Parathyroid adenoma (tissue), 2 donors: ENCODE measurements around the gene SH3BP4.

ENCODE experiments used
- H2AFZ ChIP-seq: fragments of 300-600 bp; sonication (generic); one replicate; pipeline ENCODE4 v1.7.0; 2017; ENCODE audit warnings: antibody characterized with exemption, mild to moderate bottlenecking
- H3K27ac ChIP-seq: fragments of 300-600 bp; sonication (generic); one replicate; pipeline ENCODE4 v1.7.0; 2017
- H3K27me3 ChIP-seq: fragments of 300-600 bp; sonication (generic); one replicate; pipeline ENCODE4 v1.7.0; 2017; ENCODE audit warnings: low read length; ENCODE audit not compliant: control insufficient read depth, insufficient read depth
- H3K36me3 ChIP-seq: fragments of 300-600 bp; sonication (generic); one replicate; pipeline ENCODE4 v1.7.0; 2017; ENCODE audit warnings: low read length; ENCODE audit not compliant: control insufficient read depth, insufficient read depth
- H3K4me1 ChIP-seq: fragments of 300-600 bp; sonication (generic); one replicate; pipeline ENCODE4 v1.7.0; 2017; ENCODE audit warnings: control low read depth
- H3K4me2 ChIP-seq: fragments of 300-600 bp; sonication (generic); one replicate; pipeline ENCODE4 v1.7.0; 2017; ENCODE audit warnings: low read length
- H3K4me3 ChIP-seq: fragments of 300-600 bp; sonication (generic); one replicate; pipeline ENCODE4 v1.7.0; 2017; ENCODE audit warnings: low read depth, low read length
- H3K79me2 ChIP-seq: fragments of 300-600 bp; sonication (generic); one replicate; pipeline ENCODE4 v1.7.0; 2017; ENCODE audit warnings: control low read depth
- H3K9ac ChIP-seq: fragments of 300-600 bp; sonication (generic); one replicate; pipeline ENCODE4 v1.7.0; 2017; ENCODE audit warnings: mild to moderate bottlenecking
- H3K9me3 ChIP-seq: fragments of 300-600 bp; sonication (generic); one replicate; pipeline ENCODE4 v1.7.0; 2017; ENCODE audit warnings: low read length; ENCODE audit not compliant: control insufficient read depth
- TF ChIP-seq, protein P1 (sequence below): fragments of 300-600 bp; sonication (generic); IDR thresholded peaks from one replicate; pipeline ENCODE4 v1.7.0; 2017; ENCODE audit warnings: antibody characterized with exemption, mild to moderate bottlenecking
- donor health status: primary hyperparathyroidism.

The SH3BP4 gene

GRCh38 chr2:235024931-235025773, 73.3 kb downstream of the SH3BP4 start:
- H3K9ac ChIP-seq, result no peak overlapping the region
- no peaks in the 10 kb centered on the region for H3K27me3 ChIP-seq
- H3K79me2 ChIP-seq, result no peaks in the 10 kb centered on the region
- H2AFZ ChIP-seq, result no peak overlapping the region
- H3K4me3 ChIP-seq, result no peak overlapping the region
- TF ChIP-seq, protein P1, sequence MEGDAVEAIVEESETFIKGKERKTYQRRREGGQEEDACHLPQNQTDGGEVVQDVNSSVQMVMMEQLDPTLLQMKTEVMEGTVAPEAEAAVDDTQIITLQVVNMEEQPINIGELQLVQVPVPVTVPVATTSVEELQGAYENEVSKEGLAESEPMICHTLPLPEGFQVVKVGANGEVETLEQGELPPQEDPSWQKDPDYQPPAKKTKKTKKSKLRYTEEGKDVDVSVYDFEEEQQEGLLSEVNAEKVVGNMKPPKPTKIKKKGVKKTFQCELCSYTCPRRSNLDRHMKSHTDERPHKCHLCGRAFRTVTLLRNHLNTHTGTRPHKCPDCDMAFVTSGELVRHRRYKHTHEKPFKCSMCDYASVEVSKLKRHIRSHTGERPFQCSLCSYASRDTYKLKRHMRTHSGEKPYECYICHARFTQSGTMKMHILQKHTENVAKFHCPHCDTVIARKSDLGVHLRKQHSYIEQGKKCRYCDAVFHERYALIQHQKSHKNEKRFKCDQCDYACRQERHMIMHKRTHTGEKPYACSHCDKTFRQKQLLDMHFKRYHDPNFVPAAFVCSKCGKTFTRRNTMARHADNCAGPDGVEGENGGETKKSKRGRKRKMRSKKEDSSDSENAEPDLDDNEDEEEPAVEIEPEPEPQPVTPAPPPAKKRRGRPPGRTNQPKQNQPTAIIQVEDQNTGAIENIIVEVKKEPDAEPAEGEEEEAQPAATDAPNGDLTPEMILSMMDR, result no peak
- H3K9me3 ChIP-seq, result no peaks in the 10 kb centered on the region
- H3K4me1 ChIP-seq, result no peaks in the 10 kb centered on the region
- no peak overlapping the region for H3K4me2 ChIP-seq
- no peak overlapping the region for H3K27ac ChIP-seq
- H3K36me3 ChIP-seq, result no peaks in the 10 kb centered on the region

GRCh38 chr2:235025800-235026536, 74.2 kb downstream of the SH3BP4 start:
- no peaks in the 10 kb centered on the region for H3K79me2 ChIP-seq
- no peak overlapping the region for H3K4me3 ChIP-seq
- H3K4me2 ChIP-seq, result no peak overlapping the region
- no peaks in the 10 kb centered on the region for H3K27me3 ChIP-seq
- H2AFZ ChIP-seq, result no peak overlapping the region
- H3K27ac ChIP-seq, result no peak overlapping the region
- no peaks in the 10 kb centered on the region for H3K36me3 ChIP-seq
- no peaks in the 10 kb centered on the region for H3K9me3 ChIP-seq
- H3K4me1 ChIP-seq, result no peaks in the 10 kb centered on the region
- H3K9ac ChIP-seq, result no peak overlapping the region
- TF ChIP-seq, protein P1, result no peak

- Histone ChIP-seq H2AFZ (no peak overlapping the region), H3K36me3 (no peaks in the 10 kb centered on the region), H3K4me1 (no peaks in the 10 kb centered on the region), H3K4me3 (no peak overlapping the region), H3K4me2 (no peak overlapping the region), H3K9me3 (no peaks in the 10 kb centered on the region), H3K79me2 (no peaks in the 10 kb centered on the region), H3K9ac (no peak overlapping the region), H3K27me3 (no peaks in the 10 kb centered on the region), H3K27ac (no peak overlapping the region)
- TF ChIP-seq, protein P1, result no peak
These were observed 75.1 kb downstream of the SH3BP4 start for GRCh38 chr2:235026649-235027557.

DNA sequence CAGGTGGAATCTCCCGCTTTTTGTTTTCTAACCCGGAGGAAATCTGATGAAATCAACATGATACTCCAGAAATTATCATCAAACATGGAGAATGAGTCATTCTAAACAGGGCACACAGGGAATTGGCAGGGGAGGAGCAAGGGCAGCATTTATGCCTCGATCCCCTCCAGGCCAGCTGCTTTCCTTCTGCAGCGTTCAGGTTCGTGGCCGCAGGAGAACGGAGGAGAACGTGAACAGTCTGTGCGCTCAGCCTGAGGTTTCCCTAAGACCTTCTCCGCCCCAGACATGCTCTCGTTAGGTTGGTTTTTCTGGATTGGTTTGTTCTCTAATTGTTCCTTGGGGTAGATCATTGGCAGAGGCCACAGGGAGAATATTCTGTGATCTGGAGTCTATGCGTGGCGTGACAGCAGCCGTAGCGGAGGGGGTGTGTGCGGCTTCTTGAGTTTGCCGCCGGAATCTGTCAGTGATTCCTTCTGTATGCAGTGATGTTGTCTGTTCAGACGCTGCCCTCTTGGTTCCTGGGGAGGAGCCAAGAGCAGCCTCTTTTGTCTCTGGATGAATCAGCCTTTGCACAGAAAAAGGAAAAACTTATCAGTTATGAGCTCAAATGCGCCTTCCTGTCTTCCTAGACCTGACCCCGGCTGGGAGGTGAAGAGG, 75.9 kb downstream of the SH3BP4 start:
- H3K79me2 ChIP-seq, result no peaks in the 10 kb centered on the region
- TF ChIP-seq, protein P1, result no peak
- H3K4me3 ChIP-seq, result no peak overlapping the region
- no peaks in the 10 kb centered on the region for H3K9me3 ChIP-seq
- H3K9ac ChIP-seq, result no peak overlapping the region
- H3K27me3 ChIP-seq, result no peaks in the 10 kb centered on the region
- H3K36me3 ChIP-seq, result no peaks in the 10 kb centered on the region
- H3K27ac ChIP-seq, result no peak overlapping the region
- H3K4me2 ChIP-seq, result no peak overlapping the region
- H3K4me1 ChIP-seq, result no peaks in the 10 kb centered on the region
- H2AFZ ChIP-seq, result no peak overlapping the region
